HepG2 (cell line): Measurements from ENCODE around the gene BBS12. TPM values are rescaled to one million over a fixed set of nuclear protein-coding genes. Genes with fewer than 3 reads are reported as not detected.

Source experiments
- ATAC-seq: fragments of 200-7000 bp; cut with Tn5 transposase; 3 replicates; pipeline ENCODE4 v1.9.1; 2020; ENCODE audit warnings: mild to moderate bottlenecking, moderate library complexity
- BruUV-seq: library from RNA; stranded (reverse); fragments of 400-500 nt; replicated peaks from 2 replicates; lab custom pipeline; 2021; lab: Mats Ljungman, UMichigan
- CTCF ChIA-PET: fragments of 300-600 bp; formaldehyde crosslinking; extraction: SDS; loops from one replicate; lab custom pipeline; 2021; ENCODE audit warnings: low total read pairs, inconsistent platforms, low intra/inter-chr PET ratio; lab: Yijun Ruan, JAX
- POLR2A ChIA-PET: fragments of 350-600 bp; sonication (Branson Sonifier 250); formaldehyde crosslinking; loops from one replicate; lab custom pipeline; 2020; ENCODE audit warnings: antibody characterized with exemption, inconsistent platforms; lab: Yijun Ruan, JAX
- DNase-seq: peaks from one replicate; pipeline ENCODE4 v3.0.0-alpha.2; 2015; ENCODE audit warnings: low spot score
- FAIRE-seq: peaks from 3 replicates; lab custom pipeline; 2011; peaks lifted over from hg19 to GRCh38; lab: Jason Lieb, UNC
- H2AFZ ChIP-seq: one replicate; pipeline ENCODE4 v1.6.1; 2011; ENCODE audit warnings: low read length, inconsistent platforms
- H3K27ac ChIP-seq: fragments of 300-600 bp; 3 replicates; pipeline ENCODE4 v1.8.0; 2011; ENCODE audit warnings: mixed run types, mild to moderate bottlenecking, mixed read lengths, low read length, inconsistent platforms; ENCODE audit not compliant: insufficient read depth; ENCODE audit errors: extremely low read length
- H3K27me3 ChIP-seq, 2 experiments: fragments of 200-600 bp in 1 of 2; 2 replicates in 1 of 2; 3 replicates in 1 of 2; pipeline versions ENCODE4 v1.6.0 to v1.8.0; 2011; ENCODE audit warnings: low read length in 2 of 2, mild to moderate bottlenecking in 2 of 2, moderate library complexity in 2 of 2, inconsistent platforms in 1 of 2; ENCODE audit not compliant: insufficient read depth in 2 of 2, control insufficient read depth in 1 of 2
- H3K36me3 ChIP-seq, 2 experiments: fragments of 200-600 bp in 1 of 2; replicated peaks in 1 of 2; 2 replicates in 1 of 2; 3 replicates in 1 of 2; pipeline versions ENCODE4 v1.5.1 to v1.8.0; 2011; ENCODE audit warnings: low read length in 2 of 2, inconsistent platforms in 1 of 2; ENCODE audit not compliant: insufficient read depth in 2 of 2, control insufficient read depth in 1 of 2
- H3K4me1 ChIP-seq: 2 replicates; pipeline ENCODE4 v1.5.1; 2012; ENCODE audit warnings: low read length, inconsistent platforms; ENCODE audit not compliant: insufficient read depth
- H3K4me2 ChIP-seq: 2 replicates; pipeline ENCODE4 v1.6.0; 2011; ENCODE audit warnings: low read depth, low read length, inconsistent platforms
- H3K4me3 ChIP-seq, 3 experiments: fragments of 200-600 bp in 1 of 3; sonication (generic), shearing (Covaris generic) in 1 of 3; replicated peaks in 1 of 3; 2 replicates each; pipeline ENCODE4 v1.5.1; 2011 to 2016; ENCODE audit warnings: low read length in 3 of 3, inconsistent platforms in 2 of 3, low read depth in 2 of 3, mild to moderate bottlenecking in 2 of 3, control low read depth in 1 of 3, mixed read lengths in 1 of 3; ENCODE audit not compliant: insufficient read depth in 1 of 3
- H3K79me2 ChIP-seq: one replicate; pipeline ENCODE4 v1.6.1; 2011; ENCODE audit warnings: low read length, inconsistent platforms; ENCODE audit not compliant: insufficient read depth
- H3K9ac ChIP-seq: 2 replicates; pipeline ENCODE4 v1.6.0; 2011; ENCODE audit warnings: mild to moderate bottlenecking, low read depth, low read length, inconsistent platforms; ENCODE audit not compliant: insufficient read depth
- H3K9me3 ChIP-seq: 2 replicates; pipeline ENCODE4 v1.5.1; 2012; ENCODE audit warnings: mild to moderate bottlenecking, low read length
- H4K20me1 ChIP-seq: 2 replicates; pipeline ENCODE4 v1.6.0; 2011; ENCODE audit warnings: inconsistent platforms, mild to moderate bottlenecking, low read length, moderate library complexity; ENCODE audit not compliant: insufficient read depth
- BCLAF1 ChIP-seq: fragments of 450-650 bp; IDR thresholded peaks from 2 replicates; pipeline ENCODE4 v1.6.1; 2017; ENCODE audit warnings: mild to moderate bottlenecking
- NBN ChIP-seq: fragments of 450-650 bp; conservative IDR thresholded peaks from 2 replicates; pipeline ENCODE4 v1.6.1; 2017
- SMARCE1 ChIP-seq: fragments of 450-650 bp; IDR thresholded peaks from 2 replicates; pipeline ENCODE4 v1.6.1; 2017; ENCODE audit warnings: borderline replicate concordance
- USF2 ChIP-seq, 2 experiments: sonication (generic) in 1 of 2; formaldehyde crosslinking in 1 of 2; IDR thresholded peaks; 2 replicates each; pipeline versions ENCODE4 v1.5.1 to v1.6.1; 2011 to 2020; ENCODE audit warnings: borderline replicate concordance in 1 of 2, low read depth in 1 of 2, low read length in 1 of 2, mild to moderate bottlenecking in 1 of 2, missing genetic modification reagents in 1 of 2, moderate library complexity in 1 of 2
- ZNF597 ChIP-seq: sonication (generic); formaldehyde crosslinking; IDR thresholded peaks from 2 replicates; pipeline ENCODE4 v1.5.0; 2020; ENCODE audit warnings: missing genetic modification reagents
- WGBS: methylation state at CpG from one replicate; pipeline ENCODE4 v1.1.6; 2017; ENCODE audit warnings: low lambda C conversion rate; 5-methylcytosine and 5-hydroxymethylcytosine counted together
- in situ Hi-C: cut with HindIII; loops from 2 replicates; pipeline ENCODE4 v1.10.0; 2017; ENCODE audit warnings: low pct_unique_long_range_greater_than_20kb; ENCODE audit not compliant: extremely low pct_ligation_motif_present
- intact Hi-C: fragments of 100-400 bp; cut with micrococcal nuclease; formaldehyde crosslinking; loops from one replicate; pipeline ENCODE4 v1.10.0; 2022; ENCODE audit not compliant: unreplicated experiment
- polyA plus RNA-seq, 8 experiments: library from polyadenylated mRNA; depleted of rRNA in 3 of 8; stranded (reverse) in 7 of 8; unstranded in 1 of 8; fragments of >200 nt; fragmentation: Illumina TruSeq in 4 of 8; extraction: Trizol in 4 of 8; gene quantifications; 2 replicates each; pipeline versions ENCODE4 v1.2.1 to v1.2.3, GENCODE V29; 2011 to 2016; ENCODE audit warnings: low read depth in 4 of 8, missing spikeins in 1 of 8, mixed read lengths in 1 of 8; ENCODE audit not compliant: insufficient read depth in 1 of 8
- total RNA-seq, 5 experiments: library from RNA; depleted of rRNA; stranded (reverse); fragments of >200 nt; fragmentation: Illumina TruSeq; extraction: Trizol; gene quantifications; 2 replicates each; pipeline ENCODE4 v1.2.3, GENCODE V29; 2016; ENCODE audit warnings: low read depth in 1 of 5
- TF ChIP-seq, protein P1 (sequence below): sonication (generic); formaldehyde crosslinking; IDR thresholded peaks from one replicate; pipeline ENCODE4 v1.5.1; 2020; ENCODE audit warnings: mild to moderate bottlenecking, missing genetic modification reagents; ENCODE audit errors: not compliant biosample characterization

The BBS12 gene
- total and polyA plus RNA-seq, 2 of the 13 experiments (the other 11 are each of a cell fraction or from before 2014, with no cell fraction given): 0.32 to 1.7 TPM

GRCh38 chr4:122700178-122700725, 32.3 kb upstream of the BBS12 start:
- no peak overlapping the region for H3K4me3 ChIP-seq
- 0 out of 2 replicates have a peak, but pooled peaks cover 6% of the 10 kb centered on the region for H3K4me1 ChIP-seq
- H3K79me2 ChIP-seq: no peaks in the 10 kb centered on the region
- DNase-seq: peak; percentile 12
- TF ChIP-seq, protein P1, sequence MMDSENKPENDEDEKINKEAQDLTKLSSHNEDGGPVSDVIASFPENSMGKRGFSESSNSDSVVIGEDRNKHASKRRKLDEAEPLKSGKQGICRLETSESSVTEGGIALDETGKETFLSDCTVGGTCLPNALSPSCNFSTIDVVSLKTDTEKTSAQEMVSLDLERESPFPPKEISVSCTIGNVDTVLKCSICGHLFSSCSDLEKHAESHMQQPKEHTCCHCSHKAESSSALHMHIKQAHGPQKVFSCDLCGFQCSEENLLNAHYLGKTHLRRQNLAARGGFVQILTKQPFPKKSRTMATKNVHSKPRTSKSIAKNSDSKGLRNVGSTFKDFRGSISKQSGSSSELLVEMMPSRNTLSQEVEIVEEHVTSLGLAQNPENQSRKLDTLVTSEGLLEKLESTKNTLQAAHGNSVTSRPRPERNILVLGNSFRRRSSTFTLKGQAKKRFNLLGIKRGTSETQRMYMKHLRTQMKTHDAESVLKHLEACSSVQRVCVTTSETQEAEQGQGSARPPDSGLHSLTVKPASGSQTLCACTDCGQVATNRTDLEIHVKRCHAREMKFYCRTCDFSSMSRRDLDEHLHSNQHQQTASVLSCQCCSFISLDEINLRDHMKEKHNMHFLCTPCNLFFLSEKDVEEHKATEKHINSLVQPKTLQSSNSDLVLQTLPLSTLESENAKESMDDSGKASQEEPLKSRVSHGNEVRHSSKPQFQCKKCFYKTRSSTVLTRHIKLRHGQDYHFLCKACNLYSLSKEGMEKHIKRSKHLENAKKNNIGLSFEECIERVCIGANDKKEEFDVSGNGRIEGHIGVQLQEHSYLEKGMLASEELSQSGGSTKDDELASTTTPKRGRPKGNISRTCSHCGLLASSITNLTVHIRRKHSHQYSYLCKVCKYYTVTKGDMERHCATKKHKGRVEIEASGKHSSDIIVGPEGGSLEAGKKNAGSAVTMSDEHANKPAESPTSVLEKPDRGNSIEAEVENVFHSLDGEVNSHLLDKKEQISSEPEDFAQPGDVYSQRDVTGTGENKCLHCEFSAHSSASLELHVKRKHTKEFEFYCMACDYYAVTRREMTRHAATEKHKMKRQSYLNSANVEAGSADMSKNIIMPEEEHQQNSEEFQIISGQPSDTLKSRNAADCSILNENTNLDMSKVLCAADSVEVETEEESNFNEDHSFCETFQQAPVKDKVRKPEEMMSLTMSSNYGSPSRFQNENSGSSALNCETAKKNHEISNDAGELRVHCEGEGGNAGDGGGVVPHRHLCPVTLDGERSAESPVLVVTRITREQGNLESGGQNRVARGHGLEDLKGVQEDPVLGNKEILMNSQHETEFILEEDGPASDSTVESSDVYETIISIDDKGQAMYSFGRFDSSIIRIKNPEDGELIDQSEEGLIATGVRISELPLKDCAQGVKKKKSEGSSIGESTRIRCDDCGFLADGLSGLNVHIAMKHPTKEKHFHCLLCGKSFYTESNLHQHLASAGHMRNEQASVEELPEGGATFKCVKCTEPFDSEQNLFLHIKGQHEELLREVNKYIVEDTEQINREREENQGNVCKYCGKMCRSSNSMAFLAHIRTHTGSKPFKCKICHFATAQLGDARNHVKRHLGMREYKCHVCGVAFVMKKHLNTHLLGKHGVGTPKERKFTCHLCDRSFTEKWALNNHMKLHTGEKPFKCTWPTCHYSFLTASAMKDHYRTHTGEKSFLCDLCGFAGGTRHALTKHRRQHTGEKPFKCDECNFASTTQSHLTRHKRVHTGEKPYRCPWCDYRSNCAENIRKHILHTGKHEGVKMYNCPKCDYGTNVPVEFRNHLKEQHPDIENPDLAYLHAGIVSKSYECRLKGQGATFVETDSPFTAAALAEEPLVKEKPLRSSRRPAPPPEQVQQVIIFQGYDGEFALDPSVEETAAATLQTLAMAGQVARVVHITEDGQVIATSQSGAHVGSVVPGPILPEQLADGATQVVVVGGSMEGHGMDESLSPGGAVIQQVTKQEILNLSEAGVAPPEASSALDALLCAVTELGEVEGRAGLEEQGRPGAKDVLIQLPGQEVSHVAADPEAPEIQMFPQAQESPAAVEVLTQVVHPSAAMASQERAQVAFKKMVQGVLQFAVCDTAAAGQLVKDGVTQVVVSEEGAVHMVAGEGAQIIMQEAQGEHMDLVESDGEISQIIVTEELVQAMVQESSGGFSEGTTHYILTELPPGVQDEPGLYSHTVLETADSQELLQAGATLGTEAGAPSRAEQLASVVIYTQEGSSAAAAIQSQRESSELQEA: no peak
- no peak for TF ChIP-seq BCLAF1
- no peak for TF ChIP-seq NBN
- TF ChIP-seq ZNF597: no peak
- TF ChIP-seq SMARCE1: no peak
- TF ChIP-seq USF2 (IDR thresholded peaks at IDR 0.05; ENCODE audit: low read depth, low read length): peak; percentile 34; the same call in 1 of the 2 replicates
- no peak for TF ChIP-seq USF2 (CRISPR knock-in tag; IDR thresholded peaks at IDR 0.05; ENCODE audit: borderline replicate concordance)
- H4K20me1 ChIP-seq: no peaks in the 10 kb centered on the region
- H3K9me3 ChIP-seq: no peaks in the 10 kb centered on the region
- in situ Hi-C loops (no loop called here), intact Hi-C loops (no loop called here)
- no peak overlapping the region for H2AFZ ChIP-seq
- H3K9ac ChIP-seq: no peak overlapping the region
- no peak for FAIRE-seq
- 47% methylated on average over 6 of the region's 8 CpGs for WGBS
- POLR2A ChIA-PET: no interaction called here
- ATAC-seq: peak; percentile 78
- no peaks in the 10 kb centered on the region for H3K36me3 ChIP-seq
- CTCF ChIA-PET: no interaction called here
- no peak overlapping the region for H3K4me2 ChIP-seq
- BruUV-seq: no TSS peak
- H3K27ac ChIP-seq: no peak overlapping the region
- no peaks in the 10 kb centered on the region for H3K27me3 ChIP-seq
